Measurements from ENCODE around the gene MYRFL.
"Not testable (repeated sequence)": the region's sequence is repeated elsewhere in the genome, so short reads cannot be mapped to it uniquely, and the experiment has no call there.

MYRFL gene

GRCh38 chr12:69843608-69844007, 18.6 kb downstream of the MYRFL start:
- no peak for DNase-seq (ENCODE audit: low read depth, low spot score)

GRCh38 chr12:69844416-69844815, 19.4 kb downstream of the MYRFL start:
- DNase-seq (ENCODE audit: low read depth, low spot score): no peak

GRCh38 chr12:69844836-69845235, 19.8 kb downstream of the MYRFL start:
- DNase-seq (ENCODE audit: low read depth, low spot score): no peak

GRCh38 chr12:69846976-69847375, 21.9 kb downstream of the MYRFL start:
- no peak for DNase-seq (ENCODE audit: low read depth, low spot score)

- no peak for DNase-seq (ENCODE audit: low read depth, low spot score)
Observed at GRCh38 chr12:69851976-69852375, 26.9 kb downstream of the MYRFL start.

- not testable (repeated sequence) for DNase-seq (ENCODE audit: low read depth, low spot score)
Observed at GRCh38 chr12:69853176-69853961, 28.3 kb downstream of the MYRFL start.

GRCh38 chr12:69866698-69867097, 41.7 kb downstream of the MYRFL start:
- no peak for DNase-seq (ENCODE audit: low read depth, low spot score)

- DNase-seq (ENCODE audit: low read depth, low spot score): no peak
Observed at GRCh38 chr12:69868695-69869094, 43.7 kb downstream of the MYRFL start.

GRCh38 chr12:69872804-69873203, 47.8 kb downstream of the MYRFL start:
- DNase-seq (ENCODE audit: low read depth, low spot score): no peak

- DNase-seq (ENCODE audit: low read depth, low spot score): no peak
Observed at GRCh38 chr12:69873429-69873828, 48.4 kb downstream of the MYRFL start.

- DNase-seq (ENCODE audit: low read depth, low spot score): no peak
Observed at GRCh38 chr12:69874606-69875005, 49.6 kb downstream of the MYRFL start.

GRCh38 chr12:69875416-69875935, 50.4 kb downstream of the MYRFL start:
- DNase-seq (ENCODE audit: low read depth, low spot score): no peak

- DNase-seq (ENCODE audit: low read depth, low spot score): no peak
Observed at GRCh38 chr12:69879007-69879960, 54.3 kb downstream of the MYRFL start.

- no peak for DNase-seq (ENCODE audit: low read depth, low spot score)
Observed at GRCh38 chr12:69880571-69880970, 55.5 kb downstream of the MYRFL start.

- DNase-seq (ENCODE audit: low read depth, low spot score): no peak
Observed at GRCh38 chr12:69881771-69882170, 56.7 kb downstream of the MYRFL start.

- DNase-seq (ENCODE audit: low read depth, low spot score): no peak
Observed at GRCh38 chr12:69884386-69884785, 59.4 kb downstream of the MYRFL start.

GRCh38 chr12:69885658-69886057, 60.6 kb downstream of the MYRFL start:
- no peak for DNase-seq (ENCODE audit: low read depth, low spot score)

GRCh38 chr12:69886109-69886508, 61.1 kb downstream of the MYRFL start:
- DNase-seq (ENCODE audit: low read depth, low spot score): no peak

GRCh38 chr12:69886715-69887114, 61.7 kb downstream of the MYRFL start:
- no peak for DNase-seq (ENCODE audit: low read depth, low spot score)

- DNase-seq (ENCODE audit: low read depth, low spot score): no peak
Observed at GRCh38 chr12:69888901-69889300, 63.9 kb downstream of the MYRFL start.

GRCh38 chr12:69894800-69895383, 69.9 kb downstream of the MYRFL start:
- DNase-seq (ENCODE audit: low read depth, low spot score): no peak
